GM12891 (cell line): ENCODE measurements around the gene NIPSNAP3A.

Experiments used
- POLR2A ChIP-seq: IDR thresholded peaks from 2 replicates; pipeline ENCODE4 v1.6.1; 2011; ENCODE audit warnings: low read depth, low read length, control low read depth
- POLR2AphosphoS5 ChIP-seq: IDR thresholded peaks from 2 replicates; pipeline ENCODE4 v1.6.1; 2011; ENCODE audit warnings: low read depth, low read length, control low read depth
- POU2F2 ChIP-seq: IDR thresholded peaks from 2 replicates; pipeline ENCODE4 v1.6.1; 2011; ENCODE audit warnings: low read depth, mild to moderate bottlenecking, control low read depth, low read length, moderate library complexity
- TAF1 ChIP-seq: IDR thresholded peaks from 2 replicates; pipeline ENCODE4 v1.6.1; 2011; ENCODE audit warnings: low read depth, low read length, control low read depth

DNA sequence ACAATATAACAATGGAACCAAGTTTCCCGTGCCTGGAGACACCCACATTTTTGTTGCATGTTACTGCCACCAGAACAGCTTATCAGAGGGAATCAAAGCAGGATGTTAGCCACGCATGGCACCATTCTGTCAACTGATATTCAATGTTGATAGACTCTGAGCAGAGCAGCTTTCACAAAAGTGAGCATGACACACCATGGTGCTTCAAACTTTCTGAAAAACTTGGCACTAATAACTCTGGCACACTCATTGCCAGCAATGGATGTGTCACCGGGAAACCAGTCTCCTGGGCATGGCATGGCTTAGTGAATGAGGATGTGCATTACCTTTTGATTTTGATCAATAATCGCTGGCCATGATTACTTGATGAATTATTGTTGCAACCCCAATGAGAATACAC lies 36.1 kb downstream of the NIPSNAP3A start:
- TF ChIP-seq POLR2A (no peak), TAF1 (no peak), POLR2AphosphoS5 (no peak), POU2F2 (no peak)
